Neutrophil (primary cell): ENCODE results near the gene SCAMP2.

Experiments
- H3K27ac ChIP-seq: fragments of 200-600 bp; sonication (generic); 2 replicates; pipeline ENCODE4 v1.5.1; 2016; ENCODE audit warnings: mild to moderate bottlenecking, moderate library complexity
- H3K27me3 ChIP-seq: fragments of 200-600 bp; sonication (generic); 2 replicates; pipeline ENCODE4 v1.6.0; 2016; ENCODE audit warnings: mild to moderate bottlenecking
- H3K36me3 ChIP-seq: fragments of 200-600 bp; sonication (generic); 2 replicates; pipeline ENCODE4 v1.5.1; 2017
- H3K4me1 ChIP-seq, 2 experiments: fragments of 200-600 bp in 1 of 2; sonication (generic) in 1 of 2; 1 replicate in 1 of 2; 2 replicates in 1 of 2; pipeline versions ENCODE4 v1.5.1 to v1.6.1; 2013 to 2016; ENCODE audit warnings: low read depth in 1 of 2, low read length in 1 of 2, mild to moderate bottlenecking in 1 of 2, moderate library complexity in 1 of 2; ENCODE audit not compliant: control insufficient read depth in 1 of 2, insufficient read depth in 1 of 2
- H3K4me3 ChIP-seq, 2 experiments: fragments of 200-600 bp in 1 of 2; sonication (generic) in 1 of 2; 1 replicate in 1 of 2; 2 replicates in 1 of 2; pipeline ENCODE4 v1.5.1; 2013 to 2016; ENCODE audit warnings: low read depth in 1 of 2, low read length in 1 of 2, mild to moderate bottlenecking in 1 of 2, moderate library complexity in 1 of 2
- H3K9me3 ChIP-seq: fragments of 200-600 bp; sonication (generic); 2 replicates; pipeline ENCODE4 v1.5.1; 2016
- CTCF ChIP-seq: fragments of 200-600 bp; sonication (generic); IDR thresholded peaks from 2 replicates; pipeline ENCODE4 v1.5.1; 2016; ENCODE audit warnings: antibody characterized with exemption

The SCAMP2 gene

GRCh38 chr15:74837482-74838136 is 35.6 kb downstream of the SCAMP2 start:
- no peaks in the 10 kb centered on the region for H3K9me3 ChIP-seq
- H3K4me1 ChIP-seq: peaks cover 14 to 15% of the 10 kb centered on the region in 2 experiments
- no peaks in the 10 kb centered on the region for H3K27me3 ChIP-seq
- TF ChIP-seq CTCF: no peak
- no peak overlapping the region for H3K27ac ChIP-seq
- H3K4me3 ChIP-seq: no peak overlapping the region
- H3K36me3 ChIP-seq: peaks cover 48% of the 10 kb centered on the region

GRCh38 chr15:74836846-74837245 is 36.3 kb downstream of the SCAMP2 start:
- H3K27me3 ChIP-seq: no peaks in the 10 kb centered on the region
- H3K27ac ChIP-seq: no peak overlapping the region
- no peak overlapping the region for H3K4me3 ChIP-seq
- peaks cover 48% of the 10 kb centered on the region for H3K36me3 ChIP-seq
- no peaks in the 10 kb centered on the region for H3K9me3 ChIP-seq
- peaks cover 11 to 13% of the 10 kb centered on the region in 2 experiments for H3K4me1 ChIP-seq
- no peak for TF ChIP-seq CTCF

- Histone ChIP-seq H3K36me3 (peaks cover 46% of the 10 kb centered on the region), H3K27ac (no peak overlapping the region), H3K9me3 (no peaks in the 10 kb centered on the region), H3K4me1 (peaks cover 11 to 13% of the 10 kb centered on the region in 2 experiments), H3K27me3 (no peaks in the 10 kb centered on the region), H3K4me3 (no peak overlapping the region)
- TF ChIP-seq CTCF: peak; percentile 77
These were observed 37.8 kb downstream of the SCAMP2 start for GRCh38 chr15:74835312-74835823.

- no peak for TF ChIP-seq CTCF
- Histone ChIP-seq H3K36me3 (peaks cover 28% of the 10 kb centered on the region), H3K9me3 (no peaks in the 10 kb centered on the region), H3K4me1 (peaks cover 11 to 13% of the 10 kb centered on the region in 2 experiments), H3K27ac (no peak overlapping the region), H3K27me3 (peaks cover 8% of the 10 kb centered on the region), H3K4me3 (no peak overlapping the region)
These were observed 39.6 kb downstream of the SCAMP2 start for GRCh38 chr15:74833376-74834107.

- Histone ChIP-seq H3K27me3 (peaks cover 15% of the 10 kb centered on the region), H3K36me3 (peaks cover 21% of the 10 kb centered on the region), H3K4me1 (peaks cover 11 to 13% of the 10 kb centered on the region in 2 experiments), H3K27ac (no peak overlapping the region), H3K4me3 (no peak overlapping the region), H3K9me3 (no peaks in the 10 kb centered on the region)
- TF ChIP-seq CTCF: no peak
These were observed 40.3 kb downstream of the SCAMP2 start for GRCh38 chr15:74832826-74833225.
